HG03025 (cell line): ENCODE data around the gene ZNF48.
"Not testable (repeated sequence)": the region's sequence is repeated elsewhere in the genome, so short reads cannot be mapped to it uniquely, and the experiment has no call there.

Experiments used
- ATAC-seq: cut with Tn5 transposase; IDR thresholded peaks from one replicate; pipeline ENCODE4 v1.9.1; 2021; ENCODE audit warnings: mild to moderate bottlenecking, moderate library complexity; ENCODE audit not compliant: unreplicated experiment, low FRiP score

ZNF48 gene

DNA sequence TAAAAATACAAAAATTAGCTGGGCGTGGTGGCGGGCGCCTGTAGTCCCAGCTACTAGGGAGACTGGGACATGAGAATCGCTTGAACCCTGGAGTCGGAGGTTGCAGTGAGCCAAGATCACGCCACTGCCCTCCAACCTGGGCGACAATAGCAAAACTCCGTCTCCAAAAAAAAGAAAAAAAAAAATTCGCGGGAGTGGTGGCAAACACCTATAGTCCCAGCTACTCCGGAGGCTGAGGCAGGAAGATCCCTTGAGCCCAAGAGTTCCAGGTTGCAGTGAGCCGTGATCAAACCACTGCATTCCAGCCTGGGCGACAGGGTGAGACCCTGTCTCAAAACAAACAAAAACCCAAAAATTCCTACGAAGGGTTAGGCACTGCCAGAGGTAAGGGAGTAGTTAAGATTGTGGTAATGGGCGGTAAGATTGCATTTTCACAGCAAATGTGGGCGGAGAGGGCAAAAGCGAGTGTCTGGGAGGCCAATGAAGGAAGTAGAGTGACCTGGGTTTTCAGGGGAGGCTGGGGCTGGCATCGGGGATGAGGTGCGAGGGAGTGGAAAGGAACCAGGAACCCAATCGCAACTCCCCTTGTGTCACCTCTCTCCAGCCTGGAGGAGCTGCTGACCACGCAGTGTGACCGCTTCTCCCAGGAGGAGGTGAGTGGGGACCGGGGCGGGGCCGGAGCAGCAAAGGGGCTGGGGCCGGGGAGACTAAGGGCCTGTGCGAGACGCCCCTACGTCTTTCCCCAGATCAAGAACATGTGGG lies 18.0 kb upstream of the ZNF48 start:
- no peak for ATAC-seq

GRCh38 chr16:30377812-30378235 lies 17.4 kb upstream of the ZNF48 start:
- peak; percentile 37 for ATAC-seq

DNA sequence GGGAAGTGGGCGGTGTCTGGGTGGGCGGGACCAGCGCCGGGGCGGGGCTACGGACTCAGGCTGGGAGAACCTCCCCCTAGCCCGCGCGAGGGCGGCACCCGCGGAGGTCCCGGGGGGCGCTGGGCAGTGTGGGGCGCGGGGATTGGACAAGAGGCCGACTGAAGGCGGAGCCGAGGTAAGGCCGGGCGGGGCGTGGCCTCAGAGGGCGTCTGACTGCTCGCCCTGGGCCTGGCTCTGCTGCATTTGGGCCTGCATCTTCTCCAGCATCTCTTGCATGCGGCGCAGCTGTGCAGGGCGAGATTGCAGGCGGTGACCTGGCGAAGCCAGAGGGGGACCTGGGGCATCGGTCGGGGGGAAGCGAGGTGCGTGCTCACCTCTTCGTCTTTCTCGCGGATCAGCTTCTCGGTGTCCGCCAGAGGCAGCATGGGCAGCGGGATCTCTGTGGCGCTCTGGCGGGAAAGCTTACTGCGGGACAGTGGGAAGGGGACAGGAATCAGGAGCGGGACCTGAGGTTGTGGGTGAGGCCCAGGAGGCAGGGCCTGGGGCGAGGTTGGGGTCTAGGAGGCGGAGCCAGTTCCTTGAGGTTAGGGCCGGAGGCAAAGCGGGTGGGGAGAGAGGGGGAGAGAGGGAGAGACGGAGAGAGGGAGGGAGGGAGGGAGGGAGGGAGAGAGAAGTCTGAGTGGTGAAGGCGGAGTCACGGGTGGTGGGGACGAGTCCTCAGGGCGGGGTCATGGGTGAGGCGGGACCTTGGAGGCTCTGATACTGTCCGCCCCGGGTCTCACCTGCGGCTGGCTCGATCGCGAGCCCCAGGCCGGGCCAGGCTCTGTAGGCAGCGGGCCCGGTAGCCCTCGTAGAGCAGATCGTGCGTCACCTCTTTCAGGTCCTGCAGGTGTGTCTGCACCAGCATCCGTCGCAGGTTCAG lies 16.7 kb upstream of the ZNF48 start:
- ATAC-seq, result peak; percentile 70

GRCh38 chr16:30379158-30379783 lies 15.9 kb upstream of the ZNF48 start:
- no peak for ATAC-seq

GRCh38 chr16:30380072-30380802 lies 15.0 kb upstream of the ZNF48 start:
- ATAC-seq, result no peak

- no peak for ATAC-seq
Observed at GRCh38 chr16:30380803-30381208, 14.4 kb upstream of the ZNF48 start.

- ATAC-seq, result no peak
Observed at GRCh38 chr16:30381291-30382041, 13.8 kb upstream of the ZNF48 start.

DNA sequence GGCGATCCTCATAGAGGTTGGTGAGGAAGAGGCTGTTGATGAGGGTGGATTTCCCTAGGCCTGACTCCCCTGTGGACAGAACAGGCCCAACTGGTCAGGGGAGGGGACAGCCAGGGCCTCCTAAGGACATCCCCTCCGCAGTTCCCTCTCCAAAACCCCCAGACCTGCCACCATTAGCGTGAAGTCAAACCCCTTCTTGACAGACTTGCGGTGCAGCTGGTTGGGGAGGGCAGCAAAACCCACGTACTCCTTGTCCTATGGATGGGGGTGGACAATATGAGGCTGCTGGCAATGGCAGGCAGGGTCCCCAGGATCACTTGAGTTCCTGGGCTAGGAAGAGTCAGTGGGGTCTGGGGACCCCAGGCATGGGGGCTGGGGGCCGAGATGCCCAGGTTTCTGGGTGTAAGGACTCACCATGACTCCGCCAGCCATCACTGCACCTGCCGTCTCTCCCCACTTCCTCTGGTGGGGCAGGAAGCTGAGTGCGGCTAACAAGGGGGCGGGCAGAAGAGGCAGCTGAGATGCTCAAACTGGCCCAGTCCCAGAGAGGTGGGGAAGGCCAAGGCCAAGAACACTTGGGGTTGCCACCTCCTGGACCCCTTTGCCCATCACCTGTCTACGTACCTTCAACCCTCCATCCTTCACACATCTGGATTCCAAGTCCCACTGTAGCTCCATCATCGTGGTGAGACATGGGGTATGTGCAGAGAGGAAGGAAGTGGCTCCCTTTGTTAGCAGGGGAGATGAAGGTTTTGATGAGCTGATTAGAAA lies 12.9 kb upstream of the ZNF48 start, which contains the start of gene SEPTIN1:
SEPTIN1 (minus strand) TSS at position 451 of the 771 bp plus-strand sequence; CDS start at position 432, 19 bp downstream.
- ATAC-seq, result no peak

DNA sequence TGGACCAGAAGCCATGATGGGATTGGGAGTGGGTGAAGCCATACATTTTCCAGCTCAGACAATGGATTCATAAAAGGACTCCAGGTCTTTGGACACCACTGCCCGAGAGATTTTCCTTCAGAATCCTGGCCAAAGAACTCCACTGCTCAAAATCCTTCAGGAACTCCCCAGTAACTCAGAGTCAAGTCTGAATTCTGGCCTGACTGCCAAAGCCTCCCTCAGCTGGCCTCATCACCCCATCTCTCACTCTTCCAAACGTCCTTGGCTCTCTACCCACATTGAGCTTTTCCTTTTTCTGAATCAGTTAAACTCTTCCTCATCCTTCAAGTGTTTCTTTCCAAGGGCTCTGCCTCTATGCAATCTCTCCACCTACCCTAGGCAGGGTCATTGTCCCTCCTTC lies 11.7 kb upstream of the ZNF48 start:
- no peak for ATAC-seq

DNA sequence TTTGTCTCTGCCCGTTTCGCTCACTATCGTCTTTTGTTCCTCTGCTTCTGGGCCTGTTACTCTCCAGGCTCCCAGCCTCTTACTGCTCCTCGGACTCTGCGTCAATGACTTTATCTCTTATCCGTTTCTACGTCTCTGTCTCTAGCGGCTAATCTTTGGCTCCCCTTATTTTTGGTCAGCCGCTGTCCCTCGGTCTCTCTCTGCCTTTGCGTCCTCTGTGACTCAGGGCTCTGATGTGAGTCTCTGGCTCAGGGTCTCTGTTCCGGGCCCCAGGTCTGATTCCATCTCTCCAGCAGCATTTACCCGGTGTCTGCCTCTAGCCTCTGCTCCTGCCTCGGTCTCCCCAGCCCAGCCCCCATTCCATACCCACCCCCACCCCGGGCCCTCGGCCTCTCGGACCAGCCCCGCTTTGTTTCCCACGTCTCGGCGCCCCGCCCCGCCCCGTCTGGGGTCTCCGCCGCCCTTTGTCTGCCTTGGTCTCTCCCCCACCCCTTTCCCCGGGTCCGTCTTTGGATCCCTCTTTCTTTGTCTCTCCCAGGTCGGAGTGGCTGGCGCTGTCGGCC lies 547 bp upstream of the ZNF48 start:
- no peak for ATAC-seq

DNA sequence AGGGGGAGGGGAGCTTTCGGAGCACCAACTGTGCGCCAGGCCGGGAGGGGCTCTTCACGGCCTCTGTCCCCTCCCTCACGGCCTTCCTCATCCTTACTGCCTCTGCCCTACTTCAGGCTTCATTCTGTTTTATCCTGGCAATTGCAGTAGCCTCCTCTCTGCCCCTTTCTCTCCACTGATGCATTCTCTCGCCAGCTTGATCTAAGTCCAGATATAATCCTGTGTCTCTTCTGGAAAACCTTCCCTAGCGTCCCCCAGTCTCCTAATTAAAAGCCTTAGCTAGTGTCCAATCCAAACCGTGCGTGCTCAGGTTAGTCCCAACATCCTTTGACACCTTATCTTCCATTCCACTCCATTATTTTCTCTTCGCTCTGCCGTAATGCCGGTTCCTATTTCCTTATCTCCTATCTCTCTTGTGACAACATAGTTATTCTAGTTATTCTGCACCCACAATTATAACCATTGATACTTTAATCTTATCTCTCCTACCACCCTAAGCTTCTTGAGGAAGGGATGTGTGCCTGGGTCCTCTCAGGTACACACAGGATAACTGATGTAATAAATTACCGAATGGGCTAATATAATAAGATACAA lies 869 bp downstream of the ZNF48 start:
- no peak for ATAC-seq

DNA sequence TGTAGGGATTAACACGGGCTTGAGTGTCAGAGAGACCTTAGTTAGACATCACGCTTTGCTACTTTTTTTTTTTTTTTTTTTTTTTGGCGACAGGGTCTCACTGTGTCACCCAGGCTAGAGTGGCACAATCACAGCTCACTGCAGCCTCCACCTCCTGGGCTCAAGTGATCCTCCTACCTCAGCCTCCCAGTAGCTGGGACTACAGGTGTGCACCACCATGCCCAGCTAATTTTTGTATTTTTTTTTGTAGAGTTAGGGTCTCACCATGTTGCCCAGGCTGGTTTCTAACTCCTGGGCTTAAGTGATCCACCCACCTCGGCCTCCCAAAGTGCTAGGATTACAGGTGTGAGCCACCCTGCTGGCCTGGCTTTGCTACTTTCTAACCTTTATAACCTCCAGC lies 1.4 kb downstream of the ZNF48 start:
- not testable (repeated sequence) for ATAC-seq

DNA sequence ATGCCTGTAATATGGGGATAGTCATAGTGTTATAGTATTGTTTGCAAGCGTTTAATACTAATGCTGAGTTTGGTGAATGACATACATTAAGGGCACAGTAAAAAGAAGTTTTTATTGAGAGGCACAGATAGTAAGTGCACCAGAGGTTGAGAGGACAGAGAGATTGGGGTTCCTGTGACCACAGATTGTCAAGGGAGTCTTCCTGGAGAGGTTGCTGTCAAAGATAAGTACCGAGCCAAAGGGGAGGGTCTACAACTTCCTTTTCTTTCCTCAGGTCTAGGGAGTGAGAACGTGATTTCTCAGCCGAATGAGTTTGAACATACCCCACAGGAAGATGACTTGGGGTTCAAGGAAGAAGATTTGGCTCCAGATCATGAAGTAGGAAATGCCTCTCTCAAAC lies 1.8 kb downstream of the ZNF48 start:
- ATAC-seq, result no peak

GRCh38 chr16:30397776-30398660 lies 2.8 kb downstream of the ZNF48 start:
- ATAC-seq, result no peak

DNA sequence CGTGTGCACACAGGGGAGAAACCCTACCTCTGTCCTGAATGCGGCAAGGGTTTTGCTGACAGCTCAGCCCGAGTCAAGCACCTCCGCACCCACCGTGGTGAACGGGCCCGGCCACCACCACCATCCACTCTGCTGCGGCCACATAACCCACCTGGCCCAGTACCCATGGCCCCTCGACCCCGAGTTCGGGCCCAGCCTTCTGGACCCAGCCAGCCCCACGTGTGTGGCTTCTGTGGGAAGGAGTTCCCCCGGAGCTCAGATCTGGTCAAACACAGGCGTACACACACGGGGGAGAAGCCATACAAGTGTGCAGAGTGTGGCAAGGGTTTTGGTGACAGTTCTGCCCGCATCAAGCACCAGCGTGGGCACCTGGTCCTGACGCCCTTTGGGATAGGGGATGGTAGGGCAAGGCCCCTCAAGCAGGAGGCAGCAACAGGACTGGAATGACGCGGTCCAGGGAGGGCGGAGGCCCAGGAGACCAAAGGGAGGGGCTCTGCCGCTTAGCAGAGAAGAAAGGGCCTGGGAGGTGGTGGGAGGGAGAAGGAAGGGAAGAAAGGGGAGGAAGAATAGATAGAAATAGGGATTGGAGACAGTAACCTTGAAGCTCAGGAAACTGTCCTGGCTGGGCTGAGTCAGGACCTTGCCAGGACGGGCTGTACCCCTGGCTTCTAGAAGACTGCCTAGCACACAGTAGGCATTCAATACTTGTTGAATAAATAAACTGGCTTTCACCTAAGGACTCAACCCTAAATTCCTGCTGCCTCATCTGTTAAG lies 3.6 kb downstream of the ZNF48 start:
- no peak for ATAC-seq

DNA sequence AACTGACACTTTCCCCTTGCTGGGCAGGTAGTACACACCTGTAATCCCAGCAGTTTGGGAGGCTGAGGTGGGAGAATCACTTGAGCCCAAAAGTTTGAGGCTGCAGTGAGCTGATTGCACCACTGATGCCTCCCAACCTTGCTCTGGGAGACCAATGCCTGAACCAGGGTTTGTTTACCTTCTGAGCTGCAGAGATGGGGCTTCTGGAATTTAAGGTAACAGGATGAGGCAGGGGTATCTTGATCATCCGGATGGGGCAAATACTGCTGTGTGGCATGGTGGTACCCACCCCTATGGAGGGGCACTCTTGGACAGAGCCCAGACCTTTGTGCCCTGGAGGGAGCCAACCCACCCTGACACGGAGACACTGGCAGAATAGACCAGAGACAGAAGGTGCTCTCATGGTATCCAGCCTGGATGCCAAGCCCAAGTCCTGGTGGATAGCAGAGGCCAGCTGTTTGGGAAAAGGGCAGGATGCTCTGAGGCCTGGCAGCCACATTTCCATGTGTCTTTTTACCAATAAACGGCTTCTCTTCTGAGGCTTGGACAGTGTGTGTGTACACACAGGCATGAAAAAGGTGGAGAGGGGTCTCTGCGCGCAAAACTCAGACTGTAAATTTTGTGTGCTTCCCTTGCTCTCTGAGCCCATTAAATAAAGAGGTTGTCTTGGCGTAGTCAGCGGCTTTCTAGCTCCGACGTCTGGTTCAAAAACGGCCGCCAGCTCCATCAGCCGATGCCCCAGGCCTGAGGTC lies 4.4 kb downstream of the ZNF48 start:
- ATAC-seq, result no peak
